Stimulated activated CD4-positive, alpha-beta T cell treated with anti-CD3 and anti-CD28 coated beads, Interleukin-4, amount 100 ng/mL, for 24 hours (primary cell): ENCODE results near the gene ZBTB45.
A peak's percentile ranks its signal among the peaks of the same experiment; 100 is the strongest.
"Not testable (repeated sequence)": the region's sequence is repeated elsewhere in the genome, so short reads cannot be mapped to it uniquely, and the experiment has no call there.

Experiments used
- DNase-seq: peaks from one replicate; pipeline ENCODE4 v3.0.0-alpha.2; 2020

The ZBTB45 gene

DNA sequence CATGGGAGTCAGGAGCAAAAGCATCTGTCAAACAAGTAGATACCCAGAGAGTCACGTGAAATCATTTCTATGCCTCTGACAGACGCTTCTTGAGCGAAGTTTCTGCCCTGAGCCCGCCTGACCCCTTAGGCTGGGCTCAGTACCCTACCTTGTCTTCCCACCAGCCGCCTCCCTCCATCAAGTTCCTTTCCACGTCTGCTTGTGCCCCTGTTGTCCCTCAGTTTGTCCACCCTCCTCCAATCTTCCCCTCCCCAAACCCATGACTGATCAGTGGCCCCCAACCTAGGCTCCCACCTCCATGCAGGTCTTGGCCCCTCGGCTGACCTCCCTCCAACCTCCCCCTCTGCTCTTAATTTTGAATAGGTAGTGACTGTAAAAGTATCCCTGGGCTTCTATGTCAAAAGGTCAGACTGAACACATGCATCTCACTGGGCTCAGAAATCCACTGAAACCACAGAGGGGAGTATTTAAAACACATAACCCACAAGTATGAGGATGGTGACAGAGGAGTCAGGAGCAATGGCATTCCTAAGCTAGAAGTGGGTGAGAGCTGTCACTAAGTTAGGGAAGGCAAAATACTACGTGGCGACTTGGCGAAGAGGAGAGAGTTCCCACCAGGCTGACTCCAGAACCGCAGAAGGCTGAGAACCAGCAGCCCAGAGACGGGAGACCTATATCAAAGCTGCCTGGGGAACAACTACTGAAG, 45.2 kb downstream of the ZBTB45 start:
- no peak for DNase-seq

DNA sequence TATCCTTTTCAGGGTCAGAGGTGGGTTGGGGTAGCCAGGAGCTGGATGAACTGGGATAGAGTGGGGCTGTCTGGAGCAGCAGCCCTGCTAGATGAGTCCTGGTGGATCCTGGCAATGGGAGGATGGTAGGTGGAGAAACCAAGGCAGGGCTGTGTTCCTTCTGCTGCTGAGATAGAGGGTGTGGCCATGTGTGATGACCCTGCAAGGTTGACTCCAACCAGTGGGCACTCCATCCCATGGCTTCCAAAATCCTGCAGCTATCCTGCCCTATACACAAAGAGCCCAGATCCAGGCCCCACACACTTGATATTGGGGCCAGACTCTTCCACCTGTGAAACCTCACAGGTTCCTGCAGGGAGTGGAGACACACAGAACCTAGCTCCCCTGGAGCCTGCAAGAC, 45.8 kb downstream of the ZBTB45 start:
- DNase-seq: no peak

DNA sequence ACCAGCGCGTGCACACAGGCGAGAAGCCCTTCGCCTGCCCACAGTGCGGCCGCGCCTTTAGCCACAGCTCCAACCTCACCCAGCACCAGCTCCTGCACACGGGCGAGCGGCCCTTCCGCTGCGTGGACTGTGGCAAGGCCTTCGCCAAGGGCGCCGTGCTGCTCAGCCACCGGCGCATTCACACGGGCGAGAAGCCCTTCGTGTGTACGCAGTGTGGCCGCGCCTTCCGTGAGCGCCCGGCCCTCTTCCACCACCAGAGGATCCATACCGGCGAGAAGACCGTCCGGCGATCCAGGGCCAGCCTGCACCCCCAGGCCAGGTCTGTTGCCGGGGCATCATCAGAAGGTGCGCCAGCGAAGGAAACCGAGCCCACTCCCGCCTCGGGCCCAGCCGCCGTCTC, 47.9 kb downstream of the ZBTB45 start:
- DNase-seq: no peak

DNA sequence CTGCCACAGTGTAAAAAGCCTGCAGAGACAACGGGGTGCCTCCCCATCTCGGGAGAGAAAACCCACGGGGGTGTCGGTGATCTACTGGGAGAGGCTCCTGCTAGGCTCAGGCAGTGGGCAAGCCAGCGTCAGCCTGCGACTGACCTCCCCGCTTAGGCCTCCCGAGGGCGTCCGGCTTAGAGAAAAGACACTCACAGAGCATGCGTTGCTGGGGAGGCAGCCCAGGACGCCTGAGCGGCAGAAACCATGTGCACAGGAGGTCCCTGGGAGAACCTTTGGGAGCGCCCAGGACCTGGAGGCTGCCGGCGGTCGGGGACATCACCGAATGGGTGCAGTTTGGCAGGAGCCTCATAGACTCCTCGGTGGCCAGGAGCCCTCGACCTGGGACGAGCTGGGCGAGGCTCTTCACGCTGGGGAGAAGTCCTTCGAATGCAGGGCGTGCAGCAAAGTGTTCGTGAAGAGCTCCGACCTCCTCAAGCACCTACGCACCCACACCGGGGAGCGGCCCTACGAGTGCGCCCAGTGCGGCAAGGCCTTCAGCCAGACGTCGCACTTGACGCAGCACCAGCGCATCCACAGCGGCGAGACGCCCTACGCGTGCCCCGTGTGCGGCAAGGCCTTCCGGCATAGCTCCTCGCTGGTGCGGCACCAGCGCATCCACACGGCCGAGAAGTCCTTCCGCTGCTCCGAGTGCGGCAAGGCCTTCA, 48.6 kb downstream of the ZBTB45 start:
- DNase-seq: not testable (repeated sequence)

DNA sequence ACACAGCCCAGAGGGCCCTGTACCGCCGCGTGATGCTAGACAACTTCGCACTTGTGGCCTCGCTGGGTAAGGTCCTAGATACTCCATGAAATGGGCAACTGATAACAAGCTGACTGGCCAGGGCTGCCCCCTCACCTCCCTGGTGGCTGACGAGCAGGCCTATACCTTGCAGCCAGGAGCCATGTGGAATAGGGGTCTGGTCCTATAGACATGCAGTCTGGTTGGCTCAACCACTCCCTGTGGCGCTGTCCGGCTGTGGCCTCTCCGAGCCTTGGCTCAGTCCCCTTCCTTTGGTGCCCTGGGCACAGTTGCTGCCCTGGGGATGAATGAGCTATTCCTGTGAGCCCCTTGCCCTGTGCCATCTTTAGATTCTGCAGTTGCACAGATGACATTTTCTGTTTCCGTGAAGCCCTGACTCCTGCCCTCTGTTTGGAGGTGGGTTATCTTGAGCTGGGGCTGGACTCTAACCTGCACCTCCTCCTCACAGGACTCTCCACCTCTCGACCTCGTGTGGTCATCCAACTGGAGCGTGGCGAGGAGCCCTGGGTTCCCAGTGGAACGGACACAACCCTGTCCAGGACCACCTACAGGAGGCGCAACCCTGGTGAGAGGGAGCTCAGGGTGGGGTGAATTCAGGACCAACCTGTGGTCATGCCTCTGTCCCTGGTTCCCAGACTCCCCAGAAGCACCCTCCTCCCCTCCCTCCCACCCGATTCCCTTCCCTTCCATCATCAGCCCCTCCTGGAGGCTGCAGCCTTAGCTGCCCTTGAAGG, 50.2 kb downstream of the ZBTB45 start:
- no peak for DNase-seq

DNA sequence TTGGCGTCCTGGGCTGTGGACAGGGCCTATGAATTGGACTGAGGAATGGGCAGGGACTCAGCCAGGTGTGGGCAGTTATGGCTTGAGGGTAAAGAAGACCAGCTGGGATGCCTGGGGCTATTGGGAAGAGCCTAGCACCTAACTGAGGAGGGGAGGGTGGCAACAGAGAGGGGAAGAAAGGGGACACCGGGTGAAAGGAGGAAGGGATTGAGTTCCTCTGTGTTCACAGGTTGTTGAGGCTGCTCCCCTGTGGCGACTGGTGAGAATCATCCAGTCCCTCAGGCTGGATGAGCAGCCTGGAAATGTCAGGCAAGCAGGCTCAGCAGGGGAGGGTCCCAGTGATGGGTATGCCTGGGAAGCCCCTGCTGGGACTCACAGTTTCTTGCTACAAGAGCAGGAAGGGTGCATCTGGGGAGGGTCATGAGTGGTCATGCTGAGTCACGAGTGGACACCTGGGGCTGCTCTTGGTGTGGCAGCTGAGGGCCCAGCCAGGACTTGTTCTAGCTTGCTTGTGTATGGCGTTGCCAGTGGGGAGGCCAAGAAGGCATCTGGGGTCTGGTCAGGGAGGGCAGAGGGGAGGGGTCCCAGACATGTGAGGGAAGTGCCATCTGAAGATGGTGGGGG, 51.3 kb downstream of the ZBTB45 start:
- DNase-seq: no peak

DNA sequence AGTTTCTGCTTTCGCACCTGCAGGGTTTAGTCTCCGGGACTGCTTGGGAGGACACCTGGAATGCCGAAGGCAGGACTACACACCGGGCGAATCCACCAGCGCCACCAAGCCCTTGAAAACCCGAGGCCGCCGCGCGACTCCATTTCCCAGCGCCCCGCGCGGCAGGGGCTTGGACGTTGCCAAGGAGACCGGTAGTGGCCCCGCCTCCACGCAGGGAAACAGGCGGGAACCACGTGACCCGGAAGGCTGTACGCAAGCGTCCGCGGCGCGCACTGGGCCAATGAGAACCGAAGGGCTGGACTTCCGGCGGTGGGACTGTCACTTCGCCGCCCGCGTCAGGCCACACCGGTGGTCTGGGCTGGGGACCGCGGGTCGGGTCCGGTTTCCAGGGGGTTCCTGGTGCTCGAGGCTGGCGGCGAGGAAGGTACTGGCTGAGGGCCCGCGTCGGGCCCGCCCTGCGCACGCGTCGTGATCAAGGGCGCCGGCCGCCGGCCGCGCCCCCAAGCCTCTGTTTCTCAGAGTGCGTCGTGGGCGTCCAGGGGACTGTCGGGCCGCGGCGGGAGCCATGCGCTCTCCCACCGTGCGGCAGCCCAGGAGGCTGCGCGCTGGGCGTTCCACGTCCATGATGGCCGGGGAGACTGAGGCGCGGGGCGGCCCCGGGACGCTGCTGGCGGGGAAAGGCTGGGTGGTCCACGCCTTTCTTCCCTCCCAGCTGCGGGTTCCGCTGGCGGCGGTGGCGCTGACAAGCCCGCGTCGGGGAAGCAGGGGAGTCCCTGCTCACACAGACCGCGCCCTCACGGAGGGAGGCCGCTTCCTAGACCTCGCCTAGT, 52.6 kb downstream of the ZBTB45 start, which contains the start of gene ZNF324:
ZNF324 (plus strand) TSS at position 321 of the 830 bp plus-strand sequence. CDS start 2,106 bp downstream, outside the sequence.
- DNase-seq: peak; percentile 98

DNA sequence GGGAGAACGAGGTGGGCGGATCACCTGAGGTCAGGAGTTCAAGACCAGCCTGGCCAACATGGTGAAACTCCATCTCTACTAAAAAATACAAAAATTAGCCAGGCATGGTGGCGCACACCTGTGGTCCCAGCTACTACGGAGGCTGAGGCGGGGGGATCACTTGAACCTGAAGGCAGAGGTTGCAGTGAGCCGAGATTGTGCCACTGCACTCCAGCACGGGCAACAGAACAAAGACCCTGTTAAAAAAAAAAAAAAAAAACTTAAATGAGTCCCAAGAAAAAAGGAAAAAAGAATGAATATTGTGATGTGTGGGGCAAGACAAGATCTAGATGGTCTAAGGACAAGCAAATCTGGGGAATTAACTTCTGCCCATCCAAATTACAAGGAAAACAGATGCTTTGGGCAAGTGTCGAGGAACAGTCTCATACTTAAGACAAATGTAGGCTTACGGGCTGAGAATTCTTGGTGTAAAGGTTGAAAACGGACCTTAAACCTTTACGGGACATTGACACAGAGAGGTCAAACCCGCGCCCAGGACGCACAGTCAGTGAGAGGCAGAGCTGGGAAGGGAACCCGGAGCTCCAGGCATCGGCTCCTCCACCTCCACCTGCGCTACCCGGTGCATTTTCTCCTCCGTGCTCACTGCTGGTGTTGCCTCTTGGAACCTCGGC, 53.4 kb downstream of the ZBTB45 start:
- no peak for DNase-seq
